HEK293 (cell line): ENCODE results near the gene BCOR.

ENCODE experiments used
- HOXA7 ChIP-seq: sonication (generic); formaldehyde crosslinking; IDR thresholded peaks from 2 replicates; pipeline ENCODE4 v1.8.1; 2022; ENCODE audit warnings: missing genetic modification reagents, borderline replicate concordance
- KLF7 ChIP-seq: fragments of 450-650 bp; formaldehyde crosslinking; IDR thresholded peaks from 2 replicates; pipeline ENCODE4 v1.5.1; 2016; ENCODE audit warnings: missing biosample characterization, missing genetic modification characterization, borderline replicate concordance
- SALL2 ChIP-seq: fragments of 450-650 bp; formaldehyde crosslinking; IDR thresholded peaks from 2 replicates; pipeline ENCODE4 v1.5.0; 2017; ENCODE audit warnings: missing biosample characterization, mild to moderate bottlenecking, missing genetic modification characterization, borderline replicate concordance
- ZBTB21 ChIP-seq: fragments of 450-650 bp; formaldehyde crosslinking; IDR thresholded peaks from 2 replicates; pipeline ENCODE4 v1.5.1; 2017; ENCODE audit warnings: missing biosample characterization, missing genetic modification characterization
- ZNF112 ChIP-seq: fragments of 450-650 bp; formaldehyde crosslinking; IDR thresholded peaks from 2 replicates; pipeline ENCODE4 v1.5.0; 2017; ENCODE audit warnings: missing biosample characterization, missing genetic modification characterization
- ZNF132 ChIP-seq: fragments of 450-650 bp; formaldehyde crosslinking; IDR thresholded peaks from 2 replicates; pipeline ENCODE4 v1.5.1; 2017; ENCODE audit warnings: missing biosample characterization, missing genetic modification characterization, borderline replicate concordance
- ZNF133 ChIP-seq: fragments of 450-650 bp; formaldehyde crosslinking; IDR thresholded peaks from 2 replicates; pipeline ENCODE4 v1.5.1; 2016; ENCODE audit warnings: missing biosample characterization, missing genetic modification characterization
- ZNF184 ChIP-seq: fragments of 450-650 bp; IDR thresholded peaks from 2 replicates; pipeline ENCODE4 v1.5.1; 2018; ENCODE audit warnings: missing biosample characterization, mild to moderate bottlenecking, missing genetic modification characterization
- ZNF266 ChIP-seq: fragments of 450-650 bp; formaldehyde crosslinking; IDR thresholded peaks from 2 replicates; pipeline ENCODE4 v1.5.1; 2016; ENCODE audit warnings: missing biosample characterization, missing genetic modification characterization, low read depth
- ZNF292 ChIP-seq: fragments of 450-650 bp; formaldehyde crosslinking; IDR thresholded peaks from 2 replicates; pipeline ENCODE4 v1.5.1; 2016; ENCODE audit warnings: low read depth, missing biosample characterization, missing genetic modification characterization, borderline replicate concordance
- TF ChIP-seq, protein P1 (sequence below): fragments of 450-650 bp; formaldehyde crosslinking; IDR thresholded peaks from 2 replicates; pipeline ENCODE4 v1.5.1; 2016; ENCODE audit warnings: missing biosample characterization, missing genetic modification characterization
- TF ChIP-seq, protein P2 (sequence below): fragments of 450-650 bp; formaldehyde crosslinking; IDR thresholded peaks from 2 replicates; pipeline ENCODE4; 2016; ENCODE audit warnings: missing biosample characterization, missing genetic modification characterization
- TF ChIP-seq, protein P3 (sequence below): fragments of 450-650 bp; formaldehyde crosslinking; conservative IDR thresholded peaks from 2 replicates; pipeline ENCODE4 v1.5.1; 2016; ENCODE audit warnings: low read depth, missing biosample characterization, missing genetic modification characterization
- TF ChIP-seq, protein P4 (sequence below): fragments of 450-650 bp; formaldehyde crosslinking; IDR thresholded peaks from 2 replicates; pipeline ENCODE4 v1.5.1; 2017; ENCODE audit warnings: missing biosample characterization, mild to moderate bottlenecking, missing genetic modification characterization, moderate library complexity

DNA sequence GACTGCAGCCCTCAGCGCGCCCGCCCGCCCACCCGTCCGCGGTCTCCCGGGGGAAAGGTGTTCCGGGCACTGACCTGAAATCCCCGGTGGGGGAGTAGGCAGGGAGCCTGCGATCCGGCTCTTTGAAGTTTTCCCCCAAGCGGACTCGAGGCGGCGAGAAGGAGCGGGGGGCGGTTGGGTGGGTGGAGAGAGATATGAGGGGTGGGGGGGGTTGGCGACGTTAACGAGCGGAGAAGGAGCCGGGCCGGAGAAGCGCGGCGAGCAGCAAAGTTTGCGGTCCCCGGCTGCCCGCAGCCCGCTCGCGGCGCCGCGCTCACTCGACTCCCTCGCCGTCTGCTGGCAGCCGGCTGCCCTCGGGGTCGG lies 636 bp downstream of the BCOR start:
- TF ChIP-seq, protein P1, sequence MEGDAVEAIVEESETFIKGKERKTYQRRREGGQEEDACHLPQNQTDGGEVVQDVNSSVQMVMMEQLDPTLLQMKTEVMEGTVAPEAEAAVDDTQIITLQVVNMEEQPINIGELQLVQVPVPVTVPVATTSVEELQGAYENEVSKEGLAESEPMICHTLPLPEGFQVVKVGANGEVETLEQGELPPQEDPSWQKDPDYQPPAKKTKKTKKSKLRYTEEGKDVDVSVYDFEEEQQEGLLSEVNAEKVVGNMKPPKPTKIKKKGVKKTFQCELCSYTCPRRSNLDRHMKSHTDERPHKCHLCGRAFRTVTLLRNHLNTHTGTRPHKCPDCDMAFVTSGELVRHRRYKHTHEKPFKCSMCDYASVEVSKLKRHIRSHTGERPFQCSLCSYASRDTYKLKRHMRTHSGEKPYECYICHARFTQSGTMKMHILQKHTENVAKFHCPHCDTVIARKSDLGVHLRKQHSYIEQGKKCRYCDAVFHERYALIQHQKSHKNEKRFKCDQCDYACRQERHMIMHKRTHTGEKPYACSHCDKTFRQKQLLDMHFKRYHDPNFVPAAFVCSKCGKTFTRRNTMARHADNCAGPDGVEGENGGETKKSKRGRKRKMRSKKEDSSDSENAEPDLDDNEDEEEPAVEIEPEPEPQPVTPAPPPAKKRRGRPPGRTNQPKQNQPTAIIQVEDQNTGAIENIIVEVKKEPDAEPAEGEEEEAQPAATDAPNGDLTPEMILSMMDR (tag by site-specific recombination) = no peak
- TF ChIP-seq, protein P2, sequence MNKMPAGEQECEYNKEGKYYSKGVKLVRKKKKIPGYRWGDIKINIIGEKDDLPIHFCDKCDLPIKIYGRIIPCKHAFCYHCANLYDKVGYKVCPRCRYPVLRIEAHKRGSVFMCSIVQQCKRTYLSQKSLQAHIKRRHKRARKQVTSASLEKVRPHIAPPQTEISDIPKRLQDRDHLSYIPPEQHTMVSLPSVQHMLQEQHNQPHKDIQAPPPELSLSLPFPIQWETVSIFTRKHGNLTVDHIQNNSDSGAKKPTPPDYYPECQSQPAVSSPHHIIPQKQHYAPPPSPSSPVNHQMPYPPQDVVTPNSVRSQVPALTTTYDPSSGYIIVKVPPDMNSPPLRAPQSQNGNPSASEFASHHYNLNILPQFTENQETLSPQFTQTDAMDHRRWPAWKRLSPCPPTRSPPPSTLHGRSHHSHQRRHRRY (tag by site-specific recombination) = no peak
- TF ChIP-seq ZNF133 (tag by site-specific recombination) (no peak), ZNF292 (no peak), ZBTB21 (no peak), ZNF184 (tag by site-specific recombination) (no peak), ZNF132 (tag by site-specific recombination) (no peak), ZNF112 (tag by site-specific recombination) (no peak), ZNF266 (tag by site-specific recombination) (no peak), SALL2 (tag by site-specific recombination) (no peak), HOXA7 (CRISPR knock-in tag) (no peak), KLF7 (no peak)
- TF ChIP-seq, protein P3, sequence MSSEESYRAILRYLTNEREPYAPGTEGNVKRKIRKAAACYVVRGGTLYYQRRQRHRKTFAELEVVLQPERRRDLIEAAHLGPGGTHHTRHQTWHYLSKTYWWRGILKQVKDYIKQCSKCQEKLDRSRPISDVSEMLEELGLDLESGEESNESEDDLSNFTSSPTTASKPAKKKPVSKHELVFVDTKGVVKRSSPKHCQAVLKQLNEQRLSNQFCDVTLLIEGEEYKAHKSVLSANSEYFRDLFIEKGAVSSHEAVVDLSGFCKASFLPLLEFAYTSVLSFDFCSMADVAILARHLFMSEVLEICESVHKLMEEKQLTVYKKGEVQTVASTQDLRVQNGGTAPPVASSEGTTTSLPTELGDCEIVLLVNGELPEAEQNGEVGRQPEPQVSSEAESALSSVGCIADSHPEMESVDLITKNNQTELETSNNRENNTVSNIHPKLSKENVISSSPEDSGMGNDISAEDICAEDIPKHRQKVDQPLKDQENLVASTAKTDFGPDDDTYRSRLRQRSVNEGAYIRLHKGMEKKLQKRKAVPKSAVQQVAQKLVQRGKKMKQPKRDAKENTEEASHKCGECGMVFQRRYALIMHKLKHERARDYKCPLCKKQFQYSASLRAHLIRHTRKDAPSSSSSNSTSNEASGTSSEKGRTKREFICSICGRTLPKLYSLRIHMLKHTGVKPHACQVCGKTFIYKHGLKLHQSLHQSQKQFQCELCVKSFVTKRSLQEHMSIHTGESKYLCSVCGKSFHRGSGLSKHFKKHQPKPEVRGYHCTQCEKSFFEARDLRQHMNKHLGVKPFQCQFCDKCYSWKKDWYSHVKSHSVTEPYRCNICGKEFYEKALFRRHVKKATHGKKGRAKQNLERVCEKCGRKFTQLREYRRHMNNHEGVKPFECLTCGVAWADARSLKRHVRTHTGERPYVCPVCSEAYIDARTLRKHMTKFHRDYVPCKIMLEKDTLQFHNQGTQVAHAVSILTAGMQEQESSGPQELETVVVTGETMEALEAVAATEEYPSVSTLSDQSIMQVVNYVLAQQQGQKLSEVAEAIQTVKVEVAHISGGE = no peak
- TF ChIP-seq, protein P4, sequence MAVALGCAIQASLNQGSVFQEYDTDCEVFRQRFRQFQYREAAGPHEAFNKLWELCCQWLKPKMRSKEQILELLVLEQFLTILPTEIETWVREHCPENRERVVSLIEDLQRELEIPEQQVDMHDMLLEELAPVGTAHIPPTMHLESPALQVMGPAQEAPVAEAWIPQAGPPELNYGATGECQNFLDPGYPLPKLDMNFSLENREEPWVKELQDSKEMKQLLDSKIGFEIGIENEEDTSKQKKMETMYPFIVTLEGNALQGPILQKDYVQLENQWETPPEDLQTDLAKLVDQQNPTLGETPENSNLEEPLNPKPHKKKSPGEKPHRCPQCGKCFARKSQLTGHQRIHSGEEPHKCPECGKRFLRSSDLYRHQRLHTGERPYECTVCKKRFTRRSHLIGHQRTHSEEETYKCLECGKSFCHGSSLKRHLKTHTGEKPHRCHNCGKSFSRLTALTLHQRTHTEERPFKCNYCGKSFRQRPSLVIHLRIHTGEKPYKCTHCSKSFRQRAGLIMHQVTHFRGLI (tag by site-specific recombination) = no peak
